BE2C (cell line): ENCODE results near the gene CSMD2.

ENCODE experiments used
- DNase-seq: peaks from one replicate; pipeline ENCODE4 v3.0.0-alpha.2; 2020
- H3K27me3 ChIP-seq: fragments of 250-450 bp; sonication (Bioruptor Pico); 2 replicates; pipeline ENCODE4 v1.5.1; 2020; ENCODE audit warnings: mild to moderate bottlenecking
- H3K36me3 ChIP-seq: fragments of 250-450 bp; sonication (Bioruptor Pico); 2 replicates; pipeline ENCODE4 v1.5.1; 2020; ENCODE audit warnings: mild to moderate bottlenecking
- H3K4me1 ChIP-seq: fragments of 250-450 bp; sonication (Bioruptor Pico); 2 replicates; pipeline ENCODE4 v1.5.1; 2020
- H3K4me3 ChIP-seq: 2 replicates; pipeline ENCODE4 v1.5.1; 2011; ENCODE audit warnings: low read depth, low read length
- H3K9me3 ChIP-seq: fragments of 250-450 bp; sonication (Bioruptor Pico); 2 replicates; pipeline ENCODE4 v1.5.1; 2020
- TF ChIP-seq, protein P1 (sequence below): IDR thresholded peaks from 2 replicates; pipeline ENCODE4 v1.5.1; 2012; ENCODE audit warnings: mild to moderate bottlenecking, low read depth, low read length

CSMD2 gene

DNA sequence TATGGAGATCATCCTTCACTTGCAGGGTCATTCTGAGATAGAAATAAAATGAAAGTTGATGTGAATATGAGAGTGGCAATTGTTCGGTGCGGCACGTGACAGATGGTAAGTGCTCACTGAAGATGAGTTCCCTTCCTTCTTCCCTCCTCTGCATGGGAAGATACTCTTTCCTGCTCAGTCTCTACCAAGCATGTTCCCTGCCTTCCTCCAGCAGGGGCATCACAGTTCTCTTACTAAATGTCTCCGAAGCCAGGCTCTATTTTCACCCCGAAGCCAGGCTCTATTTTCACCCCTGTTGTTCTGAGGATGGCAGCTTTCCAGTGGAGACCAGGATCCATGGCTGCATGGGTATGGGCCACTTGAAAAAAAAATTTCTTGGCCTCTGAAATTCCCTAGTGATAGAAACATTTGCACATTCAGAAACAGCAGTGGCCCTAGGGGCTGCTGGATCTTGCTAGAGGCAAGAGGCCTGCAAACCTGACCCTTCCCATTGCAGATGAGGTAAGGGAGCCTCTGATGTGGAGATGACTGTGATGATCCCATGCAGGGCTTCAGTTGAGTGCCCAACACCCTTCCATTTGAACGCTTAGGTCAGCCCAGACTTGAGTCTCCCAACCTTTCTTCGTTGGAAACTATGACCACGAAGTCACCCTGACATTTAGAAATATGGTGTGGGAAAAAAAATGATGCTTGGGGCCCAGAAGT lies 424.8 kb downstream of the CSMD2 start:
- no peaks in the 10 kb centered on the region for H3K27me3 ChIP-seq
- TF ChIP-seq, protein P1, sequence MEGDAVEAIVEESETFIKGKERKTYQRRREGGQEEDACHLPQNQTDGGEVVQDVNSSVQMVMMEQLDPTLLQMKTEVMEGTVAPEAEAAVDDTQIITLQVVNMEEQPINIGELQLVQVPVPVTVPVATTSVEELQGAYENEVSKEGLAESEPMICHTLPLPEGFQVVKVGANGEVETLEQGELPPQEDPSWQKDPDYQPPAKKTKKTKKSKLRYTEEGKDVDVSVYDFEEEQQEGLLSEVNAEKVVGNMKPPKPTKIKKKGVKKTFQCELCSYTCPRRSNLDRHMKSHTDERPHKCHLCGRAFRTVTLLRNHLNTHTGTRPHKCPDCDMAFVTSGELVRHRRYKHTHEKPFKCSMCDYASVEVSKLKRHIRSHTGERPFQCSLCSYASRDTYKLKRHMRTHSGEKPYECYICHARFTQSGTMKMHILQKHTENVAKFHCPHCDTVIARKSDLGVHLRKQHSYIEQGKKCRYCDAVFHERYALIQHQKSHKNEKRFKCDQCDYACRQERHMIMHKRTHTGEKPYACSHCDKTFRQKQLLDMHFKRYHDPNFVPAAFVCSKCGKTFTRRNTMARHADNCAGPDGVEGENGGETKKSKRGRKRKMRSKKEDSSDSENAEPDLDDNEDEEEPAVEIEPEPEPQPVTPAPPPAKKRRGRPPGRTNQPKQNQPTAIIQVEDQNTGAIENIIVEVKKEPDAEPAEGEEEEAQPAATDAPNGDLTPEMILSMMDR = no peak
- H3K36me3 ChIP-seq = no peaks in the 10 kb centered on the region
- no peak overlapping the region for H3K4me3 ChIP-seq
- H3K9me3 ChIP-seq = no peaks in the 10 kb centered on the region
- no peak for DNase-seq
- no peaks in the 10 kb centered on the region for H3K4me1 ChIP-seq

DNA sequence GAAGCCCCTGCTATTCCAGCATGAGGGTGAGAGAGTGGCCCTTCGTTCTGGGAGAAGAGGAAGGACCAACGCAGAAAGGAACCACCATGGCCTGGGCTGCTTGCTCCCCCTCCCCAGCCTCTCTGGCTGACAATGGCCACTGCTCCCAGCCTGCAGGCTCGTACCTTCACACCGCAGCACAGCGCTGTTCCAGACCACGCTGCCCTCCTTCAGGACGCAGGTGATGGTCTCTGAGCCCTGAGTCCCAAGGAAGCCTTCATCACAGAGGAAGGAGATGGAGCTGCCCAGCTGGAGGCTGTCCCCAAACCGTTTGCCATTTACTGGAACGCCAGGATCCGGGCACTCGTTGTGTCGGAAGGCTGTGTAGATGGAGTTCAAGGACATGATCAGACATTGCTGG lies 426.1 kb downstream of the CSMD2 start:
- Histone ChIP-seq H3K27me3 (no peaks in the 10 kb centered on the region), H3K4me3 (no peak overlapping the region), H3K36me3 (no peaks in the 10 kb centered on the region), H3K9me3 (no peaks in the 10 kb centered on the region), H3K4me1 (no peaks in the 10 kb centered on the region)
- no peak for DNase-seq
- TF ChIP-seq, protein P1 = no peak

DNA sequence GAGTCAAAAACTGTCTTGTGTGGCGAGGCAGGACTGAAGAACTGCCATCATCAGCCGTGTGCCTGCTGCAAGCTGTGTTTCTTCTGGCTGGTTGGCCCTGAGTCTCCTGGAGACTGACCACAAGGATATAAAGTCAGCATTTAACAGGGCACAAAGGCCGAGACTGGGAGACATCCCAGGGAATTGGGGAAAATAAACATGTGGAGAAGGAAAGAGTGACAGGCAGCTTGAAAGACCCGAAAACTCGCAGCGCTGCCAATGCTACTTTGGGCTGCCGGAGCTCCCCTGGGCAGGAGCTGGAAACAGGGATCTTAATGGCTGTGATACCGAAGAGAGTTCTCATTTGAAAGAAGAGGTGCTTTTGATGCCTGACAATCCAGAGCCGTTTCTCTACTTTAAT lies 426.5 kb downstream of the CSMD2 start:
- Histone ChIP-seq H3K4me1 (no peaks in the 10 kb centered on the region), H3K27me3 (no peaks in the 10 kb centered on the region), H3K4me3 (no peak overlapping the region), H3K9me3 (no peaks in the 10 kb centered on the region), H3K36me3 (no peaks in the 10 kb centered on the region)
- TF ChIP-seq, protein P1 = no peak
- no peak for DNase-seq

DNA sequence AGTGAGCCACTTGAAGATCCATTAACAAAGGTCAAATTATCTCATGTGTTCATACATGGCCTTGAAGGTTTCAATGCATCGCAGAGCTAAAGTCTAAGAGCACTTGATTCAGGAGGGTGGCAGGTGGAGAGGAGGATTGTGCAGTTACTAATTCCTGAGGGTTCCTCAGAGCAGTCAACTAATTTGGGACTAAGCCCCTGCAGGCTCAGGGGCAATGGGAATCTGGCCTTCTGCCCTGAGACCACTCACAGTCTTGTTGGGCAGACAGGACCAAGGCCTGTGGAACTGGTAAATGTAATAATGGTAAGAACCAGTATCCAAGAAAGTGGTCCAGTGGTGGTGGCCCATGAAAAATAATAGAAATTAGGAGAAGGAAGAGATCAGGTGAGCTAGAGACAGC lies 428.5 kb downstream of the CSMD2 start:
- no peak overlapping the region for H3K4me3 ChIP-seq
- no peak for DNase-seq
- no peaks in the 10 kb centered on the region for H3K4me1 ChIP-seq
- no peaks in the 10 kb centered on the region for H3K27me3 ChIP-seq
- H3K36me3 ChIP-seq = no peaks in the 10 kb centered on the region
- TF ChIP-seq, protein P1 = no peak
- H3K9me3 ChIP-seq = no peaks in the 10 kb centered on the region

DNA sequence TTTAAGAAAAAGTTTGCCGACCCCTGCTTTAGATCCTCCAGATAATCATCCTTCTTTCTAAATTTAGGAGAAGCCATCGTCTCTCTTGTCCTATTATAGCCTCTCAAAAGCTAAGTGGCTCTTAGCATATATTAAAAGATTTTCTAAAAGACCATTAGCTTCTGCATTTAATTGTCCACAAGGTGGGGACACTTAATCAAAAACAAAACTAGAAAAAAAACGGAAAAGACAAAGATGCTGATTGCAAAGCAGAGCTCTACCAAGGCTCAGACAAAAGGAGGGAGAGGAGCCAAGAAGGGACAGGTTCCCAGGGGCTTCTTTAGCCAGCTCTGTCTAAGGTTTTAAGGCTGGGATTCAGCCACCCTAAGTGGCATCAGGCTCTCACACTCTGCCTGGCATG lies 429.4 kb downstream of the CSMD2 start:
- TF ChIP-seq, protein P1 = no peak
- H3K36me3 ChIP-seq = no peaks in the 10 kb centered on the region
- H3K27me3 ChIP-seq = no peaks in the 10 kb centered on the region
- H3K4me1 ChIP-seq = no peaks in the 10 kb centered on the region
- H3K4me3 ChIP-seq = no peak overlapping the region
- H3K9me3 ChIP-seq = no peaks in the 10 kb centered on the region
- DNase-seq = no peak

DNA sequence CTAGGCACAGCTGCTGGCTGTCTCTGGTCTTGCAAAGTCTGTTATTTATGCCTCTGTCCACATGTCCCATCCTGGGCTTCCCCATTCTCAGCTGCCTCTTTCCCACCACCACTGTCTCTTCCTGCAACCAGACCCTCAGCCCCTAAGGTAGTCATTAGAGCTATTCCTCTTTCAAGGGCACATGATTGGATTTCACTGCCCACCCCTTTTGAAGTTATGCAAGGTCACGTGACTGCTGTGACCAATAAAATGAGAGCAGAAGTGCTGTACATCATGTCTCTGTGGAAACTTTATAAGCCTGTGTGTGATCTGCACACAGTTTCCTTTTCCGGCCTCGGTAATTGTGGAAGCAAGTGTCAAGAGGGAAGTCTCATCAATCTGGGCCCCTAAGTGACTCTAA lies 437.7 kb downstream of the CSMD2 start:
- TF ChIP-seq, protein P1 = no peak
- Histone ChIP-seq H3K27me3 (no peaks in the 10 kb centered on the region), H3K36me3 (no peaks in the 10 kb centered on the region), H3K4me3 (no peak overlapping the region), H3K4me1 (no peaks in the 10 kb centered on the region), H3K9me3 (no peaks in the 10 kb centered on the region)
- DNase-seq = no peak
